Posterior vena cava (tissue), 2 donors: Measurements from ENCODE around the gene LRRC3B. TPM values are rescaled to one million over a fixed set of nuclear protein-coding genes. Genes with fewer than 3 reads are reported as not detected.

Experiments used
- DNase-seq: peaks from one replicate; pipeline ENCODE4 v3.0.0-alpha.2; 2020; ENCODE audit warnings: low spot score
- intact Hi-C, 2 donors: fragments of 100-400 bp; cut with DNase I; formaldehyde crosslinking; loops; one replicate each; pipeline versions ENCODE4 v1.14.1 to v1.14.2; 2022 to 2023
- total RNA-seq, 2 donors: library from RNA; stranded (reverse); fragmentation: NEBNext Ultra II Directional; extraction: Animal tissue kit (Norgen Biotek cat#: 25700); gene quantifications; one replicate each; pipeline ENCODE4 v1.2.1, GENCODE V29; 2021
- donor health status: DM: yes; HTN: yes; CAD: no.
- donor health status: DM: yes; HTN: yes; CAD: no.

The LRRC3B gene
- total RNA-seq, 2 donors from 2014 or later: 0.33 TPM; not detected in 1

GRCh38 chr3:26628915-26629314 lies 6.3 kb downstream of the LRRC3B start:
- no peak for DNase-seq
- intact Hi-C loops: no loop called here

GRCh38 chr3:26630669-26631389 lies 8.3 kb downstream of the LRRC3B start:
- intact Hi-C loops: no loop called here
- DNase-seq: no peak

GRCh38 chr3:26631390-26631738 lies 8.8 kb downstream of the LRRC3B start:
- DNase-seq: no peak
- intact Hi-C loops: no loop called here

GRCh38 chr3:26634601-26635000 lies 12.0 kb downstream of the LRRC3B start:
- intact Hi-C loops: no loop called here

GRCh38 chr3:26636096-26636727 lies 13.6 kb downstream of the LRRC3B start:
- intact Hi-C loops: no loop called here
- no peak for DNase-seq

More at GRCh38 chr3:26634601-26635000, 12.0 kb downstream of the LRRC3B start:
- DNase-seq: no peak

- no peak for DNase-seq
- intact Hi-C loops: no loop called here
These were observed 15.1 kb downstream of the LRRC3B start for GRCh38 chr3:26637698-26638097.

GRCh38 chr3:26638113-26638512 lies 15.5 kb downstream of the LRRC3B start:
- intact Hi-C loops: no loop called here
- DNase-seq: no peak

GRCh38 chr3:26639339-26639738 lies 16.8 kb downstream of the LRRC3B start:
- intact Hi-C loops: no loop called here
- no peak for DNase-seq

- intact Hi-C loops: no loop called here
These were observed 24.5 kb downstream of the LRRC3B start for GRCh38 chr3:26647078-26647477.

GRCh38 chr3:26648461-26648860 lies 25.9 kb downstream of the LRRC3B start:
- DNase-seq: no peak
- intact Hi-C loops: no loop called here

More at GRCh38 chr3:26647078-26647477, 24.5 kb downstream of the LRRC3B start:
- no peak for DNase-seq

GRCh38 chr3:26652164-26652563 lies 29.6 kb downstream of the LRRC3B start:
- no peak for DNase-seq
- intact Hi-C loops: no loop called here

- no peak for DNase-seq
- intact Hi-C loops: no loop called here
These were observed 31.3 kb downstream of the LRRC3B start for GRCh38 chr3:26653811-26654425.

GRCh38 chr3:26655231-26655630 lies 32.7 kb downstream of the LRRC3B start:
- no peak for DNase-seq
- intact Hi-C loops: no loop called here

GRCh38 chr3:26657348-26657976 lies 34.9 kb downstream of the LRRC3B start:
- intact Hi-C loops: no loop called here
- no peak for DNase-seq

- no peak for DNase-seq
- intact Hi-C loops: no loop called here
These were observed 45.6 kb downstream of the LRRC3B start for GRCh38 chr3:26668171-26668570.

- intact Hi-C loops: no loop called here
- no peak for DNase-seq
These were observed 46.1 kb downstream of the LRRC3B start for GRCh38 chr3:26668696-26669095.

- intact Hi-C loops: loop anchor here in 1 of 2 donors (5.0 kb wide), 1 partner anchor 1808 kb away; no protein-coding TSS in a partner anchor
- DNase-seq: no peak
These were observed 52.8 kb downstream of the LRRC3B start for GRCh38 chr3:26675336-26675735.

- intact Hi-C loops: no loop called here
These were observed 59.1 kb downstream of the LRRC3B start for GRCh38 chr3:26681632-26682031.

GRCh38 chr3:26682406-26682805 lies 59.8 kb downstream of the LRRC3B start:
- DNase-seq: no peak
- intact Hi-C loops: no loop called here

More at GRCh38 chr3:26681632-26682031, 59.1 kb downstream of the LRRC3B start:
- DNase-seq: no peak

- intact Hi-C loops: no loop called here
- DNase-seq: no peak
These were observed 61.3 kb downstream of the LRRC3B start for GRCh38 chr3:26683902-26684301.
